Prostate gland (tissue), 2 donors: Measurements from ENCODE around the gene SLC10A7.

Source experiments
- CTCF ChIP-seq, 4 experiments: fragments of 200-600 bp in 2 of 4; fragments of 450-650 bp in 2 of 4; sonication (generic) in 2 of 4; IDR thresholded peaks; 1 replicate in 3 of 4; 2 replicates in 1 of 4; pipeline ENCODE4 v1.5.1; 2016 to 2019; ENCODE audit warnings: antibody characterized with exemption in 4 of 4, mild to moderate bottlenecking in 2 of 4, moderate library complexity in 2 of 4
- POLR2A ChIP-seq: fragments of 450-650 bp; IDR thresholded peaks from one replicate; pipeline ENCODE4 v1.6.1; 2016; ENCODE audit warnings: antibody characterized with exemption, mild to moderate bottlenecking

- no peak for TF ChIP-seq CTCF (IDR thresholded peaks at IDR 0.05)
- no peak for TF ChIP-seq POLR2A
Observed at GRCh38 chr4:146456681-146457080, 65.1 kb downstream of the SLC10A7 start.
